Right renal cortex interstitium (tissue), 3 donors: ENCODE measurements around the gene PKP1. TPM values are rescaled to one million over a fixed set of nuclear protein-coding genes. Genes with fewer than 3 reads are reported as not detected.

Experiments
- DNase-seq, 3 donors: peaks; one replicate each; pipeline ENCODE4 v3.0.0-alpha.2; 2013; ENCODE audit warnings: low read depth in 3 of 3, low spot score in 2 of 3
- polyA plus RNA-seq, 3 donors: library from polyadenylated mRNA; unstranded; fragments of 120-200 nt; gene quantifications; one replicate each; pipeline ENCODE4 v1.2.1, GENCODE V29; 2013; ENCODE audit not compliant: insufficient read length in 3 of 3

PKP1 gene
- polyA plus RNA-seq, 3 donors: 0.10 to 0.12 (median 0.11) TPM

GRCh38 chr1:201324821-201325677 lies 41.7 kb downstream of the PKP1 start:
- no peak for DNase-seq

GRCh38 chr1:201325678-201326060 lies 42.4 kb downstream of the PKP1 start:
- no peak for DNase-seq

- no peak for DNase-seq
Observed at GRCh38 chr1:201326710-201327109, 43.4 kb downstream of the PKP1 start.

GRCh38 chr1:201327687-201328240 lies 44.5 kb downstream of the PKP1 start:
- no peak for DNase-seq

- DNase-seq: no peak
Observed at GRCh38 chr1:201328576-201328975, 45.3 kb downstream of the PKP1 start.

- no peak for DNase-seq
Observed at GRCh38 chr1:201329286-201329685, 46.0 kb downstream of the PKP1 start.

GRCh38 chr1:201329801-201330200 lies 46.5 kb downstream of the PKP1 start:
- no peak for DNase-seq

- no peak for DNase-seq
Observed at GRCh38 chr1:201330541-201330940, 47.2 kb downstream of the PKP1 start.

- DNase-seq: no peak
Observed at GRCh38 chr1:201331166-201331565, 47.9 kb downstream of the PKP1 start.

- DNase-seq: no peak
Observed at GRCh38 chr1:201332021-201332420, 48.7 kb downstream of the PKP1 start.

GRCh38 chr1:201332616-201333335 lies 49.5 kb downstream of the PKP1 start:
- DNase-seq: no peak

- no peak for DNase-seq
Observed at GRCh38 chr1:201334325-201335173, 51.2 kb downstream of the PKP1 start.

GRCh38 chr1:201335174-201335870 lies 52.0 kb downstream of the PKP1 start:
- no peak for DNase-seq

GRCh38 chr1:201335901-201336300 lies 52.6 kb downstream of the PKP1 start:
- DNase-seq: no peak

GRCh38 chr1:201336711-201337450 lies 53.6 kb downstream of the PKP1 start:
- DNase-seq: no peak

GRCh38 chr1:201341377-201341776 lies 58.1 kb downstream of the PKP1 start:
- DNase-seq: no peak

GRCh38 chr1:201344206-201345080 lies 61.1 kb downstream of the PKP1 start:
- no peak for DNase-seq

GRCh38 chr1:201345081-201345355 lies 61.7 kb downstream of the PKP1 start:
- no peak for DNase-seq
